Body of pancreas (tissue), 4 donors: ENCODE results near the gene KRTAP10-1. TPM values are rescaled to one million over a fixed set of nuclear protein-coding genes. Genes with fewer than 3 reads are reported as not detected.

Experiments
- ATAC-seq: fragments of 150-250 bp; one replicate; pipeline ENCODE4 v1.9.1; 2016
- DNase-seq, 4 donors: peaks; one replicate each; pipeline ENCODE4 v3.0.0-alpha.2; 2019
- H3K27ac ChIP-seq, 4 donors: fragments of 200-600 bp; sonication (generic); 1 replicate in 3 of 4; 2 replicates in 1 of 4; pipeline versions ENCODE4 v1.5.1 to v1.6.1; 2016 to 2019; ENCODE audit warnings: mild to moderate bottlenecking in 1 of 4, mixed read lengths in 1 of 4, moderate library complexity in 1 of 4
- H3K27me3 ChIP-seq, 2 donors: fragments of 200-600 bp; sonication (generic); one replicate each; pipeline ENCODE4 v1.6.0; 2016; ENCODE audit warnings: mild to moderate bottlenecking in 1 of 2
- H3K36me3 ChIP-seq, 2 donors: fragments of 200-600 bp; sonication (generic); replicated peaks in 1 of 2; 2 replicates each; pipeline ENCODE4 v1.5.1; 2016; ENCODE audit warnings: low read depth in 2 of 2; ENCODE audit not compliant: insufficient read depth in 1 of 2
- H3K4me1 ChIP-seq: fragments of 200-600 bp; sonication (generic); one replicate; pipeline ENCODE4 v1.6.0; 2016
- H3K4me3 ChIP-seq, 2 donors: fragments of 200-600 bp; sonication (generic); 1 replicate in 1 of 2; 2 replicates in 1 of 2; pipeline ENCODE4 v1.5.1; 2016 to 2019
- H3K9me3 ChIP-seq, 3 donors: fragments of 200-600 bp; sonication (generic); 1 replicate in 2 of 3; 2 replicates in 1 of 3; pipeline ENCODE4 v1.5.1; 2016
- CTCF ChIP-seq, 7 experiments: fragments of 450-650 bp in 4 of 7; fragments of 200-600 bp in 3 of 7; sonication (generic) in 3 of 7; IDR thresholded peaks; one replicate each; pipeline ENCODE4 v1.5.1; 2016 to 2019; ENCODE audit warnings: antibody characterized with exemption in 7 of 7
- POLR2A ChIP-seq, 3 donors: fragments of 450-650 bp; IDR thresholded peaks; one replicate each; pipeline ENCODE4 v1.6.1; 2016; ENCODE audit warnings: antibody characterized with exemption in 3 of 3, mild to moderate bottlenecking in 2 of 3
- WGBS, 2 donors: methylation state at CpG; one replicate each; pipeline ENCODE4 v1.1.5; 2017; 5-methylcytosine and 5-hydroxymethylcytosine counted together
- intact Hi-C: fragments of 100-400 bp; cut with DNase I; formaldehyde crosslinking; loops from one replicate; pipeline ENCODE4 v1.15.1; 2023
- total RNA-seq, 2 donors: library from RNA; depleted of rRNA; stranded (reverse); fragments of >200 nt; gene quantifications; one replicate each; pipeline ENCODE4 v1.1.0, GENCODE V29; 2016

KRTAP10-1 gene
- total RNA-seq, 2 donors from 2014 or later = not detected

GRCh38 chr21:44517175-44517899 lies 22.7 kb downstream of the KRTAP10-1 start:
- no peaks in the 10 kb centered on the region for H3K4me1 ChIP-seq
- DNase-seq (peak; percentile 69 to 97 (median 86)), ATAC-seq (peak; percentile 85)
- peak overlapping the region in 1 of 2 donors; percentile 2 for H3K4me3 ChIP-seq
- TF ChIP-seq CTCF (IDR thresholded peaks at IDR 0.05) (no peak), POLR2A (IDR thresholded peaks at IDR 0.05) (peak in 1 of 3 donors; percentile 27)
- intact Hi-C loops = loop anchor here (10.0 kb wide), 1 partner anchor 287 kb away; the partner anchor contains the start of gene UBE2G2
- no peaks in the 10 kb centered on the region for H3K9me3 ChIP-seq
- 68 to 78% methylated on average over 12 to 15 of the region's 15 CpGs for WGBS, 2 donors
- H3K36me3 ChIP-seq = no peaks in the 10 kb centered on the region
- no peaks in the 10 kb centered on the region for H3K27me3 ChIP-seq
- H3K27ac ChIP-seq = no peak overlapping the region

- TF ChIP-seq POLR2A (IDR thresholded peaks at IDR 0.05) (no peak), CTCF (IDR thresholded peaks at IDR 0.05) (no peak)
- Histone ChIP-seq H3K4me1 (no peaks in the 10 kb centered on the region), H3K4me3 (no peak overlapping the region), H3K27me3 (no peaks in the 10 kb centered on the region), H3K27ac (no peak overlapping the region), H3K36me3 (no peaks in the 10 kb centered on the region), H3K9me3 (no peaks in the 10 kb centered on the region)
- ATAC-seq (no peak), DNase-seq (no peak)
- 78 to 83% methylated on average over 10 of the region's 10 CpGs for WGBS, 2 donors
- intact Hi-C loops = loop anchor here (10.0 kb wide), 1 partner anchor 288 kb away; the partner anchor contains the start of gene UBE2G2
Measured at GRCh38 chr21:44516828-44517174, 23.2 kb downstream of the KRTAP10-1 start.

- Histone ChIP-seq H3K27ac (no peak overlapping the region), H3K9me3 (no peaks in the 10 kb centered on the region), H3K27me3 (no peaks in the 10 kb centered on the region), H3K4me3 (no peak overlapping the region), H3K36me3 (no peaks in the 10 kb centered on the region), H3K4me1 (no peaks in the 10 kb centered on the region)
- DNase-seq (no peak), ATAC-seq (no peak)
- intact Hi-C loops = loop anchor here (10.0 kb wide), 1 partner anchor 288 kb away; the partner anchor contains the start of gene UBE2G2
- WGBS, 2 donors = 76% methylated on average over 13 of the region's 13 CpGs; no CpG with 5 or more reads in 1 of the 2 donors
- TF ChIP-seq CTCF (IDR thresholded peaks at IDR 0.05) = no peak
- no peak for TF ChIP-seq POLR2A (IDR thresholded peaks at IDR 0.05)
Measured at GRCh38 chr21:44516342-44516741, 23.7 kb downstream of the KRTAP10-1 start.

GRCh38 chr21:44515359-44516165 lies 24.4 kb downstream of the KRTAP10-1 start:
- DNase-seq (no peak), ATAC-seq (no peak)
- Histone ChIP-seq H3K36me3 (no peaks in the 10 kb centered on the region), H3K27ac (no peak overlapping the region), H3K4me3 (no peak overlapping the region), H3K4me1 (peaks cover 4% of the 10 kb centered on the region), H3K9me3 (no peaks in the 10 kb centered on the region), H3K27me3 (no peaks in the 10 kb centered on the region)
- 80% methylated on average over 17 to 32 of the region's 32 CpGs for WGBS, 2 donors
- intact Hi-C loops = loop anchor here (10.0 kb wide), 1 partner anchor 289 kb away; the partner anchor contains the start of gene UBE2G2
- no peak for TF ChIP-seq POLR2A (IDR thresholded peaks at IDR 0.05)
- no peak for TF ChIP-seq CTCF (IDR thresholded peaks at IDR 0.05)
